Mesendoderm (in vitro differentiated cells): Measurements from ENCODE around the gene CYP19A1.

Experiments
- DNase-seq: peaks from one replicate; pipeline ENCODE4 v3.0.0; 2013
- H2AK5ac ChIP-seq: 2 replicates; pipeline ENCODE4 v1.6.1; 2013; ENCODE audit warnings: low read length, inconsistent platforms
- H2BK120ac ChIP-seq: 2 replicates; pipeline ENCODE4 v1.6.1; 2013; ENCODE audit warnings: low read depth, mild to moderate bottlenecking, low read length, moderate library complexity, mixed read lengths
- H2BK15ac ChIP-seq: replicated peaks from 2 replicates; pipeline ENCODE4 v1.6.1; 2013; ENCODE audit warnings: low read depth, mild to moderate bottlenecking, moderate library complexity
- H2BK5ac ChIP-seq: 2 replicates; pipeline ENCODE4 v1.6.1; 2013; ENCODE audit warnings: low read length, inconsistent platforms
- H3K18ac ChIP-seq: 2 replicates; pipeline ENCODE4 v1.6.1; 2013; ENCODE audit warnings: mild to moderate bottlenecking, low read length, mixed read lengths
- H3K23ac ChIP-seq: one replicate; pipeline ENCODE4 v1.6.1; 2013; ENCODE audit warnings: low read length
- H3K27ac ChIP-seq: 2 replicates; pipeline ENCODE4 v1.5.1; 2013; ENCODE audit warnings: low read depth, mild to moderate bottlenecking, inconsistent platforms, low read length, moderate library complexity
- H3K27me3 ChIP-seq: 2 replicates; pipeline ENCODE4 v1.6.1; 2013; ENCODE audit warnings: low read length, control low read depth, mild to moderate bottlenecking, inconsistent platforms; ENCODE audit not compliant: insufficient read depth, poor library complexity
- H3K36me3 ChIP-seq: 2 replicates; pipeline ENCODE4 v1.6.1; 2013; ENCODE audit warnings: low read length, inconsistent platforms; ENCODE audit not compliant: control insufficient read depth, insufficient read depth
- H3K4ac ChIP-seq: one replicate; pipeline ENCODE4 v1.6.1; 2013; ENCODE audit warnings: low read depth, mild to moderate bottlenecking, low read length, moderate library complexity
- H3K4me1 ChIP-seq: 2 replicates; pipeline ENCODE4 v1.6.1; 2013; ENCODE audit warnings: low read depth, low read length, inconsistent platforms; ENCODE audit not compliant: control insufficient read depth
- H3K4me2 ChIP-seq: 2 replicates; pipeline ENCODE4 v1.6.1; 2013; ENCODE audit warnings: low read length
- H3K4me3 ChIP-seq: 2 replicates; pipeline ENCODE4 v1.5.1; 2013; ENCODE audit warnings: mild to moderate bottlenecking, low read length
- H3K56ac ChIP-seq: one replicate; pipeline ENCODE4 v1.6.1; 2013; ENCODE audit warnings: low read length
- H3K79me1 ChIP-seq: 2 replicates; pipeline ENCODE4 v1.6.1; 2013; ENCODE audit warnings: low read length, inconsistent platforms
- H3K79me2 ChIP-seq: 2 replicates; pipeline ENCODE4 v1.6.1; 2013; ENCODE audit warnings: mild to moderate bottlenecking, low read length; ENCODE audit not compliant: control insufficient read depth, insufficient read depth
- H3K9ac ChIP-seq: 2 replicates; pipeline ENCODE4 v1.6.1; 2013; ENCODE audit warnings: low read length, inconsistent platforms
- H4K5ac ChIP-seq: one replicate; pipeline ENCODE4 v1.6.1; 2013; ENCODE audit warnings: low read length
- H4K8ac ChIP-seq: one replicate; pipeline ENCODE4 v1.6.1; 2013; ENCODE audit warnings: low read depth, mild to moderate bottlenecking, control low read depth, low read length, moderate library complexity
- WGBS: extraction: QIAGEN DNeasy Blood & Tissue Kit; methylation state at CpG from one replicate; pipeline ENCODE4 v1.1.7; 2013; ENCODE audit warnings: low lambda C conversion rate, missing lambda C conversion rate; ENCODE audit not compliant: insufficient coverage; ENCODE audit errors: extremely low coverage; 5-methylcytosine and 5-hydroxymethylcytosine counted together

CYP19A1 gene

DNA sequence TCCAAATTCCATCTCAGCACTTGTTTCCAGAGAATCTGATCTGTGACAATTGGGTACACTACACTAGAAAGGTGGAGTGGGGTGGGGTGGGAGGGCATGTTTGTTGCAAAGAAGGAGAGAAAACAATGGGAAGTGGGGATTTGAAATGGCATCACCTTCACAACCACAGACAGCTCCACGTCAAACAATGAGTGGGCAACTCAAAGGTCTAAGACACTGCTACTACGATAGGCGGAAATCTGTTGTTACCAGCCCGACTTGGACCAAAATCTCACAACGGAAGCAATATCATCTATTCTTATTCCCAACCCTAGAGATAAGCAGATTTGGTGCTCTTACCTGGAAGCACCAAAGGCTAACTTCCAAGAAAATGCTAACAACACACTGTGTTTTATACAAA lies 3.3 kb downstream of the CYP19A1 start:
- Histone ChIP-seq H3K56ac (no peak overlapping the region), H3K4me1 (no peaks in the 10 kb centered on the region), H3K4me3 (no peak overlapping the region), H3K23ac (no peak overlapping the region), H2BK15ac (no peak overlapping the region), H3K4me2 (no peak overlapping the region), H2BK5ac (no peak overlapping the region), H3K18ac (no peak overlapping the region), H3K79me1 (no peaks in the 10 kb centered on the region), H2BK120ac (no peak overlapping the region), H4K8ac (no peak overlapping the region), H3K27me3 (no peaks in the 10 kb centered on the region), H3K79me2 (no peaks in the 10 kb centered on the region), H3K27ac (no peak overlapping the region), H3K36me3 (no peaks in the 10 kb centered on the region), H4K5ac (no peak overlapping the region), H3K9ac (no peak overlapping the region), H3K4ac (no peak overlapping the region), H2AK5ac (no peak overlapping the region)
- DNase-seq, result no peak
- no CpG with 5 or more reads among the region's 5 CpGs for WGBS

DNA sequence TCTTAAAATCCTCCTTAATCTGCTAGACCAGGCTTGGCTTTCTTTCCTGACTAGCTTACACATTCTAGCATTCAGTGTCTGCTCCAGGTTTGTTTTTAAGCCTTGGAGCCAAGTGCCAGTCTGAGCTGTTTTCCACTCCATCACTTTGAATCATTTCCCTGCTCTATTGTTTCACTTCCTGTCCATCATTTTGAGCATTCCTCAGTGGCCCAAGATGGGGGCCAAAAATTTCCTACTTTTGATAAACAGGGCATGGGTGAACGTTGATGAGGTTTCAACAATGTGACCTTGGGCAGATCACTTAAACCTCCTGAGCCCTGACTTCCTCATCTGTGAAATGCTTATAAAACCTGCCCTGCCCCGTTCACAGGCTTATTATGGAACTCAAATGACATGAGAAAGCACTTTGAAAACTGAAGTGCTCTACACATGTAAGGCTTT lies 4.4 kb downstream of the CYP19A1 start:
- H3K18ac ChIP-seq, result no peak overlapping the region
- H3K27ac ChIP-seq, result no peak overlapping the region
- DNase-seq, result no peak
- H3K4me3 ChIP-seq, result no peak overlapping the region
- H3K23ac ChIP-seq, result no peak overlapping the region
- H3K36me3 ChIP-seq, result no peaks in the 10 kb centered on the region
- no CpG with 5 or more reads among the region's 2 CpGs for WGBS
- no peak overlapping the region for H4K8ac ChIP-seq
- H3K9ac ChIP-seq, result no peak overlapping the region
- no peaks in the 10 kb centered on the region for H3K79me1 ChIP-seq
- H2AK5ac ChIP-seq, result no peak overlapping the region
- H2BK5ac ChIP-seq, result no peak overlapping the region
- H4K5ac ChIP-seq, result no peak overlapping the region
- no peak overlapping the region for H2BK120ac ChIP-seq
- H3K4ac ChIP-seq, result no peak overlapping the region
- H3K56ac ChIP-seq, result no peak overlapping the region
- no peak overlapping the region for H3K4me2 ChIP-seq
- H2BK15ac ChIP-seq, result no peak overlapping the region
- H3K4me1 ChIP-seq, result no peaks in the 10 kb centered on the region
- no peaks in the 10 kb centered on the region for H3K27me3 ChIP-seq
- H3K79me2 ChIP-seq, result no peaks in the 10 kb centered on the region

- no peak overlapping the region for H3K4me2 ChIP-seq
- H3K79me1 ChIP-seq, result no peaks in the 10 kb centered on the region
- H4K8ac ChIP-seq, result no peak overlapping the region
- H3K4ac ChIP-seq, result no peak overlapping the region
- H4K5ac ChIP-seq, result no peak overlapping the region
- H3K23ac ChIP-seq, result no peak overlapping the region
- WGBS, result no CpG with 5 or more reads among the region's 2 CpGs
- no peak overlapping the region for H3K4me3 ChIP-seq
- H3K4me1 ChIP-seq, result no peaks in the 10 kb centered on the region
- no peak overlapping the region for H2BK5ac ChIP-seq
- no peak overlapping the region for H2AK5ac ChIP-seq
- H3K9ac ChIP-seq, result no peak overlapping the region
- no peak overlapping the region for H2BK15ac ChIP-seq
- H3K79me2 ChIP-seq, result no peaks in the 10 kb centered on the region
- no peaks in the 10 kb centered on the region for H3K27me3 ChIP-seq
- no peak overlapping the region for H3K18ac ChIP-seq
- no peaks in the 10 kb centered on the region for H3K36me3 ChIP-seq
- no peak overlapping the region for H3K56ac ChIP-seq
- H2BK120ac ChIP-seq, result no peak overlapping the region
- DNase-seq, result no peak
- no peak overlapping the region for H3K27ac ChIP-seq
Measured at GRCh38 chr15:51333571-51333970, 4.8 kb downstream of the CYP19A1 start.

DNA sequence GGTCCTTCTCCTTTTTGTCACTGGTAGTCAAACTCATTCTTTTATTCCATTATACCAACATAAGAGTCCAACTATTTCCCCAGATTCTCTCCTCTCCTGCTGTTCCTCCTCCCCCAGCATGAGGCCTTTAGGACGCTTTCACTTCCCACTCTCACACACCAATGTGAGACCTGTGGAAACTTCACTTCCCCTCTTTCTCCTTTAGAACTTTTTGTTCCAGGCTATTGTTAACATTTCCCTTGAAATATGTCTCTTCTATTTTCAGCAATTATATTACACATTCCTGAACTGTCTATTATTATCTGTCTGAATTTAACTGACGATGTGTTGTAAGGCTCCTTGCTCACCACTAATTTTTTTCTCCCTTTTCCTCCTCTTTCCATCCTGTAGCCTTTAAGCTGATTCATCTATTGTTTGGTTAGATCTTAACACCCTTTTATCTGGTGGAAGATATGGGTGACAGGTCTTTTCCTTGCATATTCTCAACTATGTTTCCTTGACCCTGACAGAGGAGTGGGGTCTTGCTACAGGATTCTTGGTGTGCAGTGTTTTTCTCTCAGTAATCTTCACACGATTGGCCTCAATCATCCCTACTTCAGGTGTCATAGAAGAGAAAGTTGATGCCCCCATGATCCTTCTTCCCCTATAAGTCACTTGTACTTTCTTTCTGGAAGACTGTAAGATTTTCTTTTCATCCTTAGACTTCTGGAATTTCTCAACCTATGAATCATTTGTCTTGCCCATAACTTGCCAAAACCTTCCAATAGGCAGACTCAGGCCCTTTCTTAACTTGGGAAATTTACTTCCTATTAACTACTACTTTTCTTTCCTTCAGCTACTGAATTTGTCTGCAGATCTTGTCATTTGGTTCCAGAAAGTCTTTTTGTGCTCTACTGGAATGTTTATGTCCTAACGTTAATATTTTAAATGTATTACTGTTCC lies 5.9 kb downstream of the CYP19A1 start:
- DNase-seq, result peak; percentile 36
- Histone ChIP-seq H3K18ac (no peak overlapping the region), H3K36me3 (no peaks in the 10 kb centered on the region), H3K23ac (no peak overlapping the region), H4K8ac (no peak overlapping the region), H2AK5ac (no peak overlapping the region), H2BK15ac (no peak overlapping the region), H3K9ac (no peak overlapping the region), H3K79me1 (no peaks in the 10 kb centered on the region), H3K79me2 (no peaks in the 10 kb centered on the region), H3K27ac (no peak overlapping the region), H3K56ac (no peak overlapping the region), H2BK120ac (no peak overlapping the region), H4K5ac (no peak overlapping the region), H2BK5ac (no peak overlapping the region), H3K4ac (no peak overlapping the region), H3K27me3 (no peaks in the 10 kb centered on the region), H3K4me3 (no peak overlapping the region), H3K4me1 (no peaks in the 10 kb centered on the region), H3K4me2 (no peak overlapping the region)
- WGBS, result no CpG with 5 or more reads among the region's 4 CpGs

- Histone ChIP-seq H3K56ac (no peak overlapping the region), H3K79me2 (no peaks in the 10 kb centered on the region), H3K27me3 (no peaks in the 10 kb centered on the region), H4K8ac (no peak overlapping the region), H2BK15ac (no peak overlapping the region), H3K4ac (no peak overlapping the region), H3K4me2 (no peak overlapping the region), H3K4me3 (no peak overlapping the region), H2BK120ac (no peak overlapping the region), H3K9ac (no peak overlapping the region), H2AK5ac (no peak overlapping the region), H3K36me3 (no peaks in the 10 kb centered on the region), H3K27ac (no peak overlapping the region), H4K5ac (no peak overlapping the region), H3K18ac (no peak overlapping the region), H2BK5ac (no peak overlapping the region), H3K4me1 (no peaks in the 10 kb centered on the region), H3K23ac (no peak overlapping the region), H3K79me1 (no peaks in the 10 kb centered on the region)
- WGBS, result no CpG with 5 or more reads among the region's 5 CpGs
- DNase-seq, result peak; percentile 59
Measured at GRCh38 chr15:51331141-51331540, 7.3 kb downstream of the CYP19A1 start.
